Activated T-cell treated with anti-CD3 and anti-CD28 coated beads, Interleukin-2, amount 50 U/mL, for 48 hours (primary cell): ENCODE results near the gene GLRA1.

Source experiments
- DNase-seq, 2 experiments: peaks; one replicate each; pipeline ENCODE4 v3.0.0-alpha.2; 2020

The GLRA1 gene

GRCh38 chr5:151924564-151925301 is at the start of gene GLRA1:
Gene GLRA1, minus strand, starts transcription at chr5:151924851. Its CDS starts 302 bp downstream, at chr5:151924549.
- peak; percentile 43 to 55 for DNase-seq

- no peak for DNase-seq
These were observed 46.2 kb upstream of the GLRA1 start for GRCh38 chr5:151970885-151971284.

GRCh38 chr5:151967865-151968264 is 43.2 kb upstream of the GLRA1 start:
- no peak for DNase-seq

GRCh38 chr5:151966046-151966445 is 41.4 kb upstream of the GLRA1 start:
- DNase-seq: no peak

GRCh38 chr5:151964471-151964870 is 39.8 kb upstream of the GLRA1 start:
- DNase-seq: no peak

GRCh38 chr5:151961557-151961956 is 36.9 kb upstream of the GLRA1 start:
- no peak for DNase-seq

- no peak for DNase-seq
These were observed 33.5 kb upstream of the GLRA1 start for GRCh38 chr5:151958111-151958510.

GRCh38 chr5:151956725-151957124 is 32.1 kb upstream of the GLRA1 start:
- no peak for DNase-seq

- no peak for DNase-seq
These were observed 29.6 kb upstream of the GLRA1 start for GRCh38 chr5:151954255-151954654.

- no peak for DNase-seq
These were observed 29.2 kb upstream of the GLRA1 start for GRCh38 chr5:151953833-151954232.

GRCh38 chr5:151952238-151952637 is 27.6 kb upstream of the GLRA1 start:
- no peak for DNase-seq

- DNase-seq: no peak
These were observed 26.1 kb upstream of the GLRA1 start for GRCh38 chr5:151950706-151951105.

GRCh38 chr5:151949701-151950308 is 25.2 kb upstream of the GLRA1 start:
- DNase-seq: no peak

- DNase-seq: no peak
These were observed 24.5 kb upstream of the GLRA1 start for GRCh38 chr5:151949113-151949512.

- DNase-seq: no peak
These were observed 23.4 kb upstream of the GLRA1 start for GRCh38 chr5:151947931-151948608.

- DNase-seq: no peak
These were observed 13.2 kb upstream of the GLRA1 start for GRCh38 chr5:151937851-151938250.

- DNase-seq: no peak
These were observed 10.6 kb upstream of the GLRA1 start for GRCh38 chr5:151935135-151935695.

GRCh38 chr5:151931260-151931659 is 6.6 kb upstream of the GLRA1 start:
- DNase-seq: no peak

- no peak for DNase-seq
These were observed 1.5 kb upstream of the GLRA1 start for GRCh38 chr5:151926188-151926587.

- DNase-seq: no peak
These were observed 689 bp upstream of the GLRA1 start for GRCh38 chr5:151925340-151925739.

GRCh38 chr5:151923866-151924476 is 680 bp downstream of the GLRA1 start:
- no peak for DNase-seq

- DNase-seq: no peak
These were observed 2.7 kb downstream of the GLRA1 start for GRCh38 chr5:151921916-151922315.

- no peak for DNase-seq
These were observed 6.7 kb downstream of the GLRA1 start for GRCh38 chr5:151917904-151918303.
